HG03342 (cell line): ENCODE data around the gene RGL4.

Experiments used
- ATAC-seq: cut with Tn5 transposase; IDR thresholded peaks from one replicate; pipeline ENCODE4 v1.9.1; 2021; ENCODE audit warnings: mild to moderate bottlenecking, moderate library complexity; ENCODE audit not compliant: unreplicated experiment

RGL4 gene

DNA sequence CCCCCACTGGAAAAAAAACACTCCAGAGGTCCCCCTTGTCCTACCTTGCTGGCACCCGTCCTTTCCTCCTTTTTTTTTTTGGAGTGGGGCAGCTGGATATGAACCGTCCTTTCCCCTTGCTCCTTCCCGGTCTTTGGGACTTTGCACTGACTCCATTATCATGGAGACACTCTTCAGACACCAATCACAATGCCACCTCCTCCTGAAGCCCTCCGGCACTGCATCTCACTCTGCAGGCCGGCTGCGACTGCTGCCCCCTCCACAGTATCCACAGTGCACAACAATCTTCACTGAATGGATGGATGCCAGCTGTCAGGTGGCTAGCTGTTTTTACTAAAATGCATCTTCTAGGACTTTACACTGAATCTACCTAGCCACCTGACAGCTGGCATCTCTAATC, 12.7 kb upstream of the RGL4 start:
- ATAC-seq, result no peak

DNA sequence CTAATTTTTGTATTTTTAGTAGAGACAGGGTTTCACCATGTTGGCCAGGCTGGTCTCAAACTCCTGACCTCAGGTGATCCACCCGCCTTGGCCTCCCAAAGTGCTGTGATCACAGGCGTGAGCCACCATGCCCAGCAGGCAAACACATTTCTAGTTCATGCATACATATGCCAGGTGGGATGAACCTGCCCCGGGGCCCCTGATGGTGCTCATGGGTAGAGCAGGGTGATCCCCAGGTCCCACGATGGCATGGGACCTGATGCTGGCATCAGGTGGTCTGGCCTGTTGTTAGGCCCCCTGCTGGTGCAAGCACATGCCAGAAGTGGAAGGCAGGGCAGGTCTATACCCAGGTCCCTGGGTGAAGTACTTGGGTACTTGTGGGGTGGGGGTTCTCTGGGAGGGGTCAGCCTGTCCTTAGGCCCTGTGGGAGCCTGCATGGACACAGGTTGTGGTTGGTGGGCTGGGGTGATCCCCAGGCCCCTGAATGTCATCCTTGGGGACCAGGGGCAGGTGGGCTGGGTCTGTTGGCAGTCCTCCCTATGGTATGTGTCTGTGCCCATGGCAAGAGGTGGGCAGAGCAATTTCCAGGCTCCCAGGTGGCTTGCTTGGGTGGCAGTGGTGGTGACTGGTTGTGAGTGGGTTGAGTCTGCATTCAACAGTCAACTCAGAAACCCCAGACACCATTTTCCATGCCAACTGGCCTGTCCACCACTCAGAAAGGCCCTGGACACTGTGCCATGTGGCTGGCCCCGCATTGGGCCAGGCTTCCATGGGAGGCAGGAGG, 9.6 kb upstream of the RGL4 start:
- no peak for ATAC-seq

DNA sequence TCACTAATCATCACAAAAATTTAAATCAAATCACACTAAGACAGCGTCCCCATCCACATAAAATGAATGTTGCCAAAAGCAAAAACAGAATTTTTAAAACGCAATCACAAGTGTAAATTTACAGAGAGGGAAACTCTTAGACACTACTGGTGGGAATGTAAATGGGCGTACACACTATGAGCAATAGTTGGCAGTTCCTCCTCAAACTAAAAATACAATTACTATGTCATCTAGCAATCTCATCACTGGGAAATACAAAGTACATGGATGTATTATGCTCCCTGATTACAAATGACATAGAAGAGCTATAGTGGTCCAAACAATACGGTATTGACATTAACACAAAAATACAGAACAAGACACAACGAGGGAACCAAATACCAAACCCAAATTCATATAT, 8.7 kb upstream of the RGL4 start:
- ATAC-seq, result no peak

DNA sequence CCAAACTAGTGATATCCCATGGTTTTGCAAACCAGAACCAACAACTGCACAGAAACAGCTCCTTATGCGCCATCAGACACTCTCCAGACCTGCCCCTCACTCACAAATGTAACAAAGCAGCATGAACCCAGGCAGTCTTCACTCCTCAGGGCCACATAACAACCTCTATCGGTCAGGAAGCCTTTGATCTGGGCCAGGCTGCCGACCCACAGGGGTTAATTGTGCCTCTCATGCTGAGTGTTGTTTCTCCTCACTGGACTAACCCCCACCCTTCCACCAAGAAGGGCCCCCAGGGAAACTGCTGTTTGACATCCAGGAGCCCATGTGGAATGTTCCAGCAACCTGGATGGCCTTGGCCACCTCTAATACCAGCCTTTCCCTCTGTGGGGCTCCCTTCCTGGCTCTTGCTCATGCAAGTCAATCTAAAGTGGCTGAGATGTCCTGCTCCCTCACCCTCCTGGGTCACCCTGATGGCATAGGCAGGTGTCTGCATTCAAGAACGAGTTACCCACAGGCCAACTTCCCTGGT, 7.9 kb upstream of the RGL4 start:
- no peak for ATAC-seq

DNA sequence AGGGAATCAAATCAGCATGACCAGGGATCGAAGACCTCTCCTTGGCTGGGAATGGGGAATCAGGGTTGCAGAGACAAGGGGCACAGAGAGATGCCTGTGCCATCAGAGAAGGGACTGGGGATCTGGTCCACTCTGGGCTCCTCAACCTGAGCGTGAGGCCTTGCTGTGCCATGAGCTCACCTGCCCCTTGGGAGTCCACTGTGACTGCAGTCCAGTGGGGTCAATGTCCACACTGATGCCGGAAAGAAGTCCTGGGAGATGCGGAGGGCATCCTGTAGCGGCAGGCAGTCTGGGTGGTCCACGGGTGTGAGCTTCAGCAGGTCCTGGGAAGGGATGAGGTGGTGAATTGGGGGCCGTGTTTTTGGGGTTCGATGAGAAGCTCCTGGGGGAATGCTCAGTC, 7.3 kb upstream of the RGL4 start:
- no peak for ATAC-seq

DNA sequence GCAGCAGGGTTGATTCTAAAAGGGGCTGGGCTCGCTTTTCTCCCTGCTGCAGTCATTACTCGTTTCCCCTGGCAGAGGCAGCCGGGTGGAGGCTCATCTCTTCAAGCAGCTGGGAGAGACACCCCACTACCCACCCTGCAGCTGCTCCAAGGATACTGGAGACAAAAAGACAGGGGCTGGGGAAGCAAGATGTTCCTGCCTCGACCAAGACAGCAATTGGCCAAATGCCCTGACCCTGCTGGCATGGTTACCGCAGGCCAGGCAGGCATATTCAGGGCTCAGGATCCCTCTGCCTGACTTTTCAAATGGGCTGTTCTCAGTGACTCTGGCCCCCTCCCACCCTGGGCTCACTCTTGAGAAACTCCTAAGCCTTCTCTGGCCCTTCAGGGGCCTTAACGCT, 6.8 kb upstream of the RGL4 start:
- no peak for ATAC-seq

DNA sequence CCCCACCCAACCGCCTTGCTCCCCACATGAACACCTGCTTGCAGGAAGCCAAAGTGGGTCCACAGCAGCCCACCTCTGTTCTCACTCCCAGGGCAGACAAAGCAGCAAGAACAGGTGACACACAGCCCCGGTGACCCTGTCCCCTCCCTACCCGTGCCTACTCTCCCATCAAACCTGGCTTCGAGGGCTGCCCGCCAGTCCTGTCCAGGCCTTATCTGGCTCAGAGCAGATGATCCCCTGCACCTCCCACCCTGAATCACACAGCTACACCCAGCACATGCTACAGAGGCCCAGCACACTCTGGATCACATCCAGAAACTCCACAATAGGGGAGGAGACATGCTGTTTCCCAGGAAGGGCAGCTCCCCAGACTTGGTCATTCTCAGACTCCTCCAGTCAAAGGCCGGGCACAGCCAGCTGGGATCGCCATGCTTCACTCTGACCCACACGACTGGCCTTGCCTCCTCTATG, 6.2 kb upstream of the RGL4 start:
- ATAC-seq, result no peak

DNA sequence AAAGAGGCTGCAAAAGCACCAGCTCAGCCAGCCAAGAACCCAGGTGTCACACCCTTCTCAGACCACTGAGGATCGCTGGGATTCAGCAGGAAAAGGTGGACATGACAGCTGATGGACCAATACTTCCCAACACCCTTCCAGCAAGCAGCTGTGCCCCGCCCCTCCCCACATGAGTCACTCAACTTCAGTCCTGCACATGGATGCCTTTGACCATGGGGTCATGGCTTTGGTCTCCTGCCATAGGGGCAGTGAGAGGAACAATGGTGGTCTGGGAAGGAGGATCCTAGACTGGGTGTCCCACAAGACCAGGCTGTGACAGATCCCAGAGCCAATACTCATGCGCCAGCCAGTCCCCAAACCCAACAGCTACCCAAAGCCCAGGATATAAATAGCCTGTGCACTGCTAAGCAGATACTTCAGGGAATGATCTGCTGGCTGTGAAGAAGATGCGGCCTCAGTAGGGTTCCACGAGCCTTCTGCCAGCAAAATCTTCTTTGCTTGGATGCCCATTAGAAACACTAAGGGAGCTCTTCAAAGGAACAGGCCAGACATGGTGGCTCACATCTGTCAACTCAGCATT, 5.5 kb upstream of the RGL4 start:
- ATAC-seq, result no peak

DNA sequence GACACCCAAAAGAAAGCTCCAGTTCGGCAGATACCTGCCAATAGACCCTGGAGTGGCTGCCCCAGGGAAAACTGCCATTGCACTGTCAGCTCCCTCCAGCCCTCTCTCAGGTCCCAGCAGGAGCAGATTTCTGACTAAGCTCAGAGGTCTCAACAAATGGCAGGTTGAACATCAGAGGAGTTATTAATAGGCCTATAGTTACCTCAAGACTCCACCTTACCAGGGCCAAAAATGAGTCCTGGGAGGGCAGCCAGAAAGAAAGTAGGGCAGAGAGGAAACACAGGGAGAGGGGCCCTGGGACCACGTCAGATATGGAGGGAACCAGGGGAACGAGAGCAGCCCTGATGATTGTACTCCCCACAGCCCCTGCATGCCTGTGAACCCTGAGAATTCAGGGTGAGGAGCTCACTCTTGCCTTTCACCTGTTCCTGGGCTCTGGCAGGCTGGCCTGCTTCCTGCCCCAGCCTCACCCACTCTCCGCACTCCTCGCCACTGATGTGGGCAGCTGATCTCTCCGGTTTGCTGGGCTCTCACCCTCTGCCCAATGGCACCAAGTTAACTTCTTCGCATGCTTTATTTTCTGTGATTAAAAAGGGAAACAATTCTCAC, 4.3 kb upstream of the RGL4 start:
- ATAC-seq, result no peak

DNA sequence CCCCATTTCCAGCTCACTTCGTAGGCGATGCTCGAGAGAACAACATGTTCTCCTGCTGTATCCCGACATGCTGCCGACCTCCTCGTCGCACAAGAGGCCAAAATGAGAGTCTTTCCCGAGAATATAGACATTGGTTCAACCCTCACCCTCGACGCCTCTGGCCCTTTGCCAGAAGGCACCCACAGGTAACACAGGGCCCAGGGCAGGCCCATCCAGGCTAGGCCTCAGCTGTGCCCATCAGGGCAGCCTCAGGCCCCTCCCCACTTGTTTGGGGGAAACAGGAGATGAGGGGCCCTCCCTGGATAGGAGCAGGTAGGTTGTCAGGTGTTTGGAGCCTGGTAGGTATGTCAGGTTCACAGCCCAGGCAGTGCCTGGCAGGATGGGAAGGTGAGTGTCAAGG, 2.7 kb upstream of the RGL4 start:
- no peak for ATAC-seq

DNA sequence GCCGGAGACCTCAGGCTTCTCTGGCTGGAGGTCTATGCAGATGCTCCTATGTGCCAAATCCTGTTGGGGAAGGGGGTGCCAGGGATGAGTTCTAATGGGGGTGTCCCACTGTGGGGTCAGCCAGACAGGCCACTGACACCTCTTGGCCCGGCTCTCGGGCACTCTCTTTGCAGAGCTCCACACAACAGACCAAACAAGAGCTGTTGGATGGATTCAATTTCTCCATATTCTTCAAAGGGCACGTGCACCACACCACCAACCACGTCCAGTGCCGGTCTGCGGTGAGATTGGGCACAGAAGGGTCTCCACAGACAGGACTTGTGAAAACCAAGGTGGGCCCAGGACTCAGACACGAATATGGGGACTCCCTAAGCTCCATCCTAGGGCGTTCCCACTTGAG, 2.2 kb upstream of the RGL4 start:
- no peak for ATAC-seq

DNA sequence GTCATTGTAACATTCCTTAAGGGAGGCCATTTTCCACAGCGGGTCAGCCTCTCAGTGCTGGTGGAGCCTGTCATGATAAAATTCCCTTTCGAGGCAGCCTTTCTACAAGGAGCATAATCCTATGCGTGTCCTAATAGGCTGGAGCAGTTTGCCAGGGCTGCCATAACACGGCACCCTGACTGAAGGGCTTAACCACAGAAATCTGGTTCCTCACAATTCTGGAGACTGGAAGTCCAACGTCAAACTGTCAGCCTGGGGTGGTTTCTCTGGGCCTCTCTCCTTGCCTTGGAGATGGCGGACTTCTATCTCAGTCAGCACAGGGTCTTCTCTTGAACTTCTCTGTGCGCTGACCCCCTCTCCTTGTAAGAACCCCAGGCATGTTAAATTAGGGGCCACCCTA, 1.4 kb upstream of the RGL4 start:
- no peak for ATAC-seq

DNA sequence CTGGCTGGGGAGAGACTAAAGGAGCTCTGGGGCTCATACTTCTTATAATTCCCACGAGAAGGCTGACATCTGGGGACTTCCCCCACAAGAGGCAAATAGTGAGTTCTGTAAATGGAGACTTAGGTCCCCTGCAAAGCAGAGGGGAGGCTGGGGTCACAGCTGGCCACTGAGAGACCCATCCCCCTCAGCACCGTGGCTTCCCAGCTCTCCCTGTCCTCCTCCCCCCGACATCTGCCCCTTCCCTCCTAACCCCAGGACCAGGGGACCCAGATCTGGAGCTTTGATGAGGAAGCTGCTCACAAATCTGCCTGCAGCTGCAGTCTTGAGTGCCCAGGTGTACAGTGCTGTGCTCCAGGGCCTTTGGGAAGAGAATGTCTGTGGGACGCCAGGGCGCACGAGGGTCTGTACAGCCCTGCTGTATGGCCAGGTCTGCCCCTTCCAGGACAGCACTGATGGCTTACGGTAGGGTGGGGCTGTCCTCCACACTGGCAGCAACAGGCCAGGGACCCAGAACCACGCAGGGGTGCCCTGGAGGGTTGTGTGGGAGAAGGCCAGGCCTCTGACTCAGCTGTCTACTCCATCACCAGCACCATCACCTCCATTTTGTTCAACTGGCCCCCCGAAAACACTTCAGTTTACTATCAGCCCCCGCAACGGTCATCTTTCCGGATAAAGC, 1.1 kb downstream of the RGL4 start:
- ATAC-seq, result no peak

DNA sequence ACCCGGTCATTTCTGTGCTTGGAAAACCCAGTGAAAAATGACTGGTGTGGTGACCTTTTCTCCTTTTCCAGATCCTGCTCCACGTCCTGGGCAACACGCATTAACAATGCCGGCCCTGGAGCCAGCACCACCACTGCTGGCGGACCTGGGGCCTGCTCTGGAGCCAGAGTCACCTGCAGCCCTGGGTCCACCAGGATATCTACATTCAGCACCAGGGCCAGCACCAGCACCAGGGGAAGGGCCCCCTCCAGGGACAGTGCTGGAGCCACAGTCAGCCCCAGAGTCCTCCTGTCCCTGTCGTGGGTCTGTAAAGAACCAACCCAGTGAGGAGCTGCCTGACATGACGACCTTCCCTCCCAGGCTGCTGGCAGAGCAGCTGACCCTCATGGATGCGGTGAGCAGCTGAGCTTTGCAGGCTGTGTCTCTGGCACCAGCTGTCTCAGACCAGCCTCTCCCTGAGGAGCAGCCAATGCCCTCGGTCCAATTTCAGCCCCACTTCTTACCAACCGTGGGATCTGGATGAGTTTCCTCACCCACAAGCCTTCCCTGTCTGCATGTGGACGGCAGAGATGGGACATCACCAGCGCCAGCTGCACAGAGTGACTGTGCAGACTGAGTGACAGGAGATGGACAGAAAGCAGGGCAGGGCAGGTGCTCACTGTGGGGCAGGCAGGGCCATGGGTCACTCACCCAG, 1.9 kb downstream of the RGL4 start:
- no peak for ATAC-seq

DNA sequence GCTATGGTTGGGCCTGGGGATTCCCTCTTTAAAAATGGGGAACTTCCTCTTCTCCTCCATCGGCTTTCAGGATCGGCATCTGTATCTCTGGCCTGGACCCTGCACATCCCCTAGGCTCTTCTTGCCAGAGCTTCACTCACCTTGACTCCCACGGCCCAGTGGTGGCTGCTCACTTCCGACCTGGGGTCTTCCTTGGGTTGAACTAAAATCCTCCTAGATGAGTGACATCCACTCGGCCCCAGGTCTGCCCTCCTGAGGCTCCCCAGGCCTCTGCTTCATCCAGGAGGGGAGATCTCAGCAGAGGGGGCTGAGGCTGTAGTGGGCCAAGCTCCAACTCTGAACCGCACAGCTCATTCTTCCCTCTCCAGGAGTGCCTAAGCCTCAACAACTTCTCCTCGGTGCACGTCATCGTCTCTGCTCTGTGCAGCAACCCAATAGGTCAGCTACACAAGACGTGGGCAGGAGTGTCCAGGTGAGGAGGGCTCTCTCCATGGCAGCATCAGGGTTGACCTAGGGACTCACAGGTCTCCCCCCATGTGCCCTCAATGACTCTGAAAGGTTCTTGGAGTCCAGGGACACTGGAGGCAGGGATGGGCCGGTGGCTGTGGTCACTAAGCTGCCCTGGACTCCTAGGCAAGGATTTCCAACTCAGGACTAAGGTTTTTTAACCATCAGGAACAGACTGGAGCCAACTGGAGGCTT, 3.3 kb downstream of the RGL4 start:
- no peak for ATAC-seq

DNA sequence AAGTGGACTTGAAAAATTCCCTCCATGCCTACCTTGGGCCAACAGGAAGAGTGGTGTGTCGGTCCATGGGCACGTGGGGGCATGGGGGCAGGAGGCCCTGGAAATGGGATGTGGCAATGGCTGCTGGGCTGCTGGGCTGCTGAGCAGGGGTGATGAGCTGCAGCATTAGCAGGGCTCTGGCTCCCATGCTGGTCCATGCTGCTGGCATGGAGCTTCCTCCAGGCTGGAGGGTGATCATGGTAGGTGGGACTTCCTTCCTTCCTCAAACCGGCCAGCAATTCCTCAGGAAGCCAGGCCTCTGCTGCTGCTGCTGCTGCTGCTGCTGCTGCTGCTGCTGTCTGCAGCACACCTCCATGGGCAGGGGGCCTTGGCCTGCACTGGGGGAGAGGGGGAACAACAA, 4.3 kb downstream of the RGL4 start:
- ATAC-seq, result no peak

DNA sequence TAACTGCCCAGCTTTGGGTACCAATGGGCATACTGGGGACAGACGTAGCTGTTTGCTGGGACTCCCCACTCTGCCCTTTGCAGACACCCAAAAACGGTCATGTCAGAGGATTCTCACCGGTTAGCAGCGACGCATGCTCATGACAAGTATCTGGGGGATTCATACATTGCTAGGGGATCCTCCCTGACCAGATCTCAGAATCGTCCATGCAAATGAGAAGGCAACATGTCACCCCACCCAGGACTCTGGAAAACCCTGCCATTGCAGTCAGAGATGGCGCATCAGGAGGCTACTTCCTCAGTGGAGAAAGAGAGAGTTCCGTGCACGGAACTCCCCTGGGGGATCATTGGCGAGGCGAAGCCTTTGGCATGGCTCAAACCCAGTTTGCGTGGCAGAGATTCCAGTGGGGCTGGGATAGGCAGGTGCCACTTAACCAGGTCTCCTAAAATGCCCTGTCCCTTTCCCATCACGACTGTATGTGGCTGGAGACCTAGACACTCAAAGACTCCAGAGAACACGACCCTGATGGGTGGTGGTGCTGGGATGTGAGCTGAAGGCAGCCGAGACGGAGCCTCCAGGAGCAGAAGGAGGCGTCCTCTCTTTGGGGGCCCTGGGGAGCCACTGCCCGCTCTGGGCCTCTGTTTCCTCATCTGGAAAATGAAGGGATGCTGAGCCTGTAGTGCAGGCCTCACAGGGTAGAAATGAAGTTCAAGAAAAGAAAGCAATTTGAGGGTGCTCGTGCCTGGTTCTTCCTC, 4.9 kb downstream of the RGL4 start:
- ATAC-seq, result peak; percentile 9

DNA sequence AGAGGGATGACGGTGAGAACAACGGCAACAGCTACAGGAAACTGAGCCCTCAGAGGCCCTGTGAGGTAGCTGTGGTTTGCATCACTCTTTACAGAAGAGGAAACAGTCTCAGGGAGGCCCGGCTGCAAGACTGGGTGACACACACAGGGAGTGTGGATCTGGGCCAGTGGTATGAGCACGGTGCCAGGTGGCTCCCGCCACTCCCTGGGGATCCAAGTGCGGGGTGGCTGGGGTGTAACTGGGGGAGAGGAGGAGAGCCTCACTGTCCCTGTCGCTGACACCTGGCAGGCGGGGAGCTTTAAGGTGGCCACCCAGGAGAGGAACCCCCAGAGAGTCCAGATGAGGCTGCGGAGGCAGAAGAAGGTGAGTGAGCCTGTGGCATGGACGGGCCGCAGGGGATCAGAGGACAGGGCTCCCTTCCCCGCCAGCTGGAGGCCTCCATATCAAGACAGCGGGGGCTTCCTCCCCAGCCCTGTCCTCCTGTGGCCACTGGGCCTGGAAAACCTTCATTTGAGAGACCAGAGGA, 5.6 kb downstream of the RGL4 start:
- peak; percentile 88 for ATAC-seq
